HCT116 (cell line): ENCODE results near the gene KRT81. TPM values are rescaled to one million over a fixed set of nuclear protein-coding genes. Genes with fewer than 3 reads are reported as not detected.
"Not testable (repeated sequence)": the region's sequence is repeated elsewhere in the genome, so short reads cannot be mapped to it uniquely, and the experiment has no call there.

ENCODE experiments used
- ATAC-seq: fragments of 200-7000 bp; cut with Tn5 transposase; 2 replicates; pipeline ENCODE4 v1.9.1; 2020; ENCODE audit warnings: mild to moderate bottlenecking, moderate library complexity
- BruUV-seq: library from RNA; stranded (reverse); fragments of 400-500 nt; replicated peaks from 2 replicates; lab custom pipeline; 2021; lab: Mats Ljungman, UMichigan
- CTCF ChIA-PET: fragments of 300-600 bp; sonication (Branson Sonifier 250); formaldehyde crosslinking; loops from one replicate; lab custom pipeline; 2021; ENCODE audit warnings: antibody characterized with exemption; lab: Charles Lee
- POLR2A ChIA-PET: fragments of 300-600, 350-600 bp; sonication (Branson Sonifier 250); formaldehyde crosslinking; loops from one replicate; lab custom pipeline; 2021; ENCODE audit warnings: antibody characterized with exemption; lab: Charles Lee
- RAD21 ChIA-PET, 2 experiments: fragments of 300-600 bp; sonication (Branson Sonifier 250); formaldehyde crosslinking; loops; one replicate each; lab custom pipeline; 2023; ENCODE audit warnings: low total read pairs in 2 of 2; ENCODE audit not compliant: uncharacterized antibody in 2 of 2, unreplicated experiment in 2 of 2, low non-redundant PET in 1 of 2; lab: Charles Lee
- DNase-seq: peaks from one replicate; pipeline ENCODE4 v3.0.0-alpha.2; 2010; ENCODE audit warnings: low read depth, low spot score
- H2AFZ ChIP-seq: fragments of 200-600 bp; shearing (Covaris generic), sonication (generic); 2 replicates; pipeline ENCODE4 v1.6.1; 2017; ENCODE audit warnings: low read depth, mixed run types, mixed read lengths, antibody characterized with exemption, low read length; ENCODE audit not compliant: poor library complexity, severe bottlenecking
- H3K27ac ChIP-seq: 2 replicates; pipeline ENCODE4 v1.5.1; 2012; ENCODE audit warnings: low read depth, low read length
- H3K27me3 ChIP-seq: fragments of 200-600 bp; sonication (generic); 2 replicates; pipeline ENCODE4 v1.6.1; 2016; ENCODE audit warnings: mixed run types, low read length, mixed read lengths; ENCODE audit not compliant: insufficient read depth
- H3K36me3 ChIP-seq, 2 experiments: fragments of 200-500 bp in 1 of 2; fragments of 200-600 bp in 1 of 2; sonication (Bioruptor generic) in 1 of 2; sonication (generic) in 1 of 2; 2 replicates each; pipeline versions ENCODE4 v1.5.1 to v1.6.1; 2014 to 2016; ENCODE audit warnings: low read length in 2 of 2, inconsistent platforms in 1 of 2, mixed read lengths in 1 of 2, mixed run types in 1 of 2; ENCODE audit not compliant: insufficient read depth in 2 of 2, control insufficient read depth in 1 of 2
- H3K4me1 ChIP-seq, 2 experiments: fragments of 200-600 bp in 1 of 2; sonication (generic) in 1 of 2; 2 replicates each; pipeline versions ENCODE4 v1.5.1 to v1.6.1; 2012 to 2017; ENCODE audit warnings: low read length in 2 of 2, inconsistent platforms in 1 of 2, mild to moderate bottlenecking in 1 of 2, mixed read lengths in 1 of 2, mixed run types in 1 of 2, moderate library complexity in 1 of 2; ENCODE audit not compliant: insufficient read depth in 2 of 2, control insufficient read depth in 1 of 2
- H3K4me2 ChIP-seq: fragments of 200-600 bp; sonication (generic); 2 replicates; pipeline ENCODE4 v1.6.1; 2017; ENCODE audit warnings: mixed run types, low read length, mixed read lengths
- H3K4me3 ChIP-seq, 2 experiments: fragments of 200-600 bp in 1 of 2; sonication (generic) in 1 of 2; replicated peaks in 1 of 2; 2 replicates each; pipeline ENCODE4 v1.5.1; 2011 to 2016; ENCODE audit warnings: low read length in 2 of 2, control low read depth in 1 of 2, low read depth in 1 of 2, mild to moderate bottlenecking in 1 of 2, mixed read lengths in 1 of 2, mixed run types in 1 of 2
- H3K79me2 ChIP-seq: fragments of 200-600 bp; sonication (generic); 2 replicates; pipeline ENCODE4 v1.6.1; 2017; ENCODE audit warnings: mild to moderate bottlenecking, mixed run types, low read length, moderate library complexity, mixed read lengths; ENCODE audit not compliant: insufficient read depth
- H3K9ac ChIP-seq: fragments of 200-600 bp; sonication (generic); 2 replicates; pipeline ENCODE4 v1.6.1; 2016; ENCODE audit warnings: low read length, mixed read lengths
- H3K9me2 ChIP-seq: fragments of 200-600 bp; sonication (generic), shearing (Covaris generic); 2 replicates; pipeline ENCODE4 v1.6.1; 2017; ENCODE audit warnings: mixed run types, mild to moderate bottlenecking, moderate library complexity; ENCODE audit not compliant: insufficient read depth
- H3K9me3 ChIP-seq, 2 experiments: fragments of 200-500 bp in 1 of 2; fragments of 200-600 bp in 1 of 2; sonication (Bioruptor generic) in 1 of 2; sonication (generic) in 1 of 2; 2 replicates each; pipeline ENCODE4 v1.6.1; 2014 to 2017; ENCODE audit warnings: low read length in 2 of 2, mixed read lengths in 2 of 2, inconsistent platforms in 1 of 2, low read depth in 1 of 2, mild to moderate bottlenecking in 1 of 2, mixed run types in 1 of 2, moderate library complexity in 1 of 2; ENCODE audit not compliant: control insufficient read depth in 1 of 2, insufficient read depth in 1 of 2
- H4K20me1 ChIP-seq: fragments of 200-600 bp; sonication (generic), shearing (Covaris generic); 2 replicates; pipeline ENCODE4 v1.6.1; 2017; ENCODE audit warnings: mixed run types, mild to moderate bottlenecking, moderate library complexity; ENCODE audit not compliant: insufficient read depth
- EGR1 ChIP-seq: IDR thresholded peaks from 2 replicates; pipeline ENCODE4 v1.6.1; 2012; ENCODE audit warnings: low read depth
- ELF1 ChIP-seq: IDR thresholded peaks from 2 replicates; pipeline ENCODE4 v1.6.1; 2012; ENCODE audit warnings: low read depth, borderline replicate concordance
- EZH2 ChIP-seq: fragments of 200-600 bp; sonication (generic); IDR thresholded peaks from 2 replicates; pipeline ENCODE4 v1.6.1; 2017; ENCODE audit warnings: antibody characterized with exemption, mixed run types
- EZH2phosphoT487 ChIP-seq: fragments of 200-600 bp; IDR thresholded peaks from 2 replicates; pipeline ENCODE4 v1.6.1; 2018; ENCODE audit warnings: antibody characterized with exemption, borderline replicate concordance
- POLR2A ChIP-seq: IDR thresholded peaks from 2 replicates; pipeline ENCODE4 v1.7.0; 2011; ENCODE audit warnings: borderline replicate concordance; ENCODE audit not compliant: insufficient read depth, insufficient read length; ENCODE audit errors: extremely low read depth
- SP1 ChIP-seq: IDR thresholded peaks from 2 replicates; pipeline ENCODE4 v1.6.1; 2012; ENCODE audit warnings: low read depth
- YY1 ChIP-seq: IDR thresholded peaks from 2 replicates; pipeline ENCODE4 v1.6.1; 2011; ENCODE audit warnings: low read length, low read depth, moderate library complexity, mild to moderate bottlenecking; ENCODE audit not compliant: insufficient replicate concordance; ENCODE audit errors: extremely low read depth
- ZNF274 ChIP-seq: fragments of 200-500 bp; sonication (Bioruptor generic); IDR thresholded peaks from 2 replicates; pipeline ENCODE4 v1.6.1; 2014; ENCODE audit warnings: mild to moderate bottlenecking, low read depth, low read length, inconsistent platforms
- intact Hi-C: fragments of 100-400 bp; cut with micrococcal nuclease; formaldehyde crosslinking; loops from 2 replicates; pipeline ENCODE4 v1.10.0; 2022
- total RNA-seq: library from RNA; stranded (reverse); gene quantifications from one replicate; pipeline ENCODE4 v1.2.1, GENCODE V29; 2021; ENCODE audit not compliant: unreplicated experiment
- TF ChIP-seq, protein P1 (sequence below): IDR thresholded peaks from 2 replicates; pipeline ENCODE4 v1.6.1; 2012
- TF ChIP-seq, protein P2 (sequence below): IDR thresholded peaks from 2 replicates; pipeline ENCODE4 v1.6.1; 2011; ENCODE audit warnings: mild to moderate bottlenecking, low read length, moderate library complexity; ENCODE audit not compliant: insufficient replicate concordance; ENCODE audit errors: extremely low read depth
- TF ChIP-seq, protein P3 (sequence below): IDR thresholded peaks from 2 replicates; pipeline ENCODE4 v1.6.1; 2012; ENCODE audit warnings: low read depth

Gene KRT81
- total RNA-seq, 1 experiment from 2014 or later: 0.84 TPM

DNA sequence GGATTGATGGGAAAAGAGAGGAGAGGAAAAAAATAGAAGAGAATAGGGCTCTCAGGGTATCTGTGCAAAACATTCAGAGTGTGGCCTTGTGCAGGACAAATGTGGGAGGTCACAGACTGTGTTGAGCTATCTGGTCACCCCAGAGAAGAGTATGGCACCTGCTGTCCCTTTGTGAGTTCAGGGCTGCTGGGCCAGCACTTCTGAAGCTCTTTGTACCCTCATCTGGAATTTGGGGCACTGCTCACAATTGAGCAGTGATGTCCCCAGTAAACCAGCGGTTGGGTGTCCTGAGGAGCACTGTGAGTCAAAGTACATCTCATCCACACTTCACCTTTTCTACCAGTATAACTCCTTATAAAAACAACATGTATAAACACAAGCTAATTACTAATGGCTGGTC is 2.6 kb upstream of the KRT81 start:
- CTCF ChIA-PET: interaction anchor here (0.8 to 2.5 kb wide), 2 partner anchors 13 to 15 kb away, joined by 5 to 6 read pairs; no protein-coding TSS in a partner anchor
- H3K4me3 ChIP-seq: no peak overlapping the region
- peaks cover 0 to 15% of the 10 kb centered on the region in 2 experiments; a peak in 2 of 4 replicates for H3K4me1 ChIP-seq
- TF ChIP-seq, protein P1, sequence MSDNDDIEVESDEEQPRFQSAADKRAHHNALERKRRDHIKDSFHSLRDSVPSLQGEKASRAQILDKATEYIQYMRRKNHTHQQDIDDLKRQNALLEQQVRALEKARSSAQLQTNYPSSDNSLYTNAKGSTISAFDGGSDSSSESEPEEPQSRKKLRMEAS: no peak
- TF ChIP-seq EGR1: no peak
- no peak for TF ChIP-seq EZH2phosphoT487
- no peak for TF ChIP-seq ZNF274
- TF ChIP-seq EZH2: no peak
- TF ChIP-seq SP1: no peak
- no peak for TF ChIP-seq POLR2A
- TF ChIP-seq YY1: no peak
- TF ChIP-seq, protein P2, sequence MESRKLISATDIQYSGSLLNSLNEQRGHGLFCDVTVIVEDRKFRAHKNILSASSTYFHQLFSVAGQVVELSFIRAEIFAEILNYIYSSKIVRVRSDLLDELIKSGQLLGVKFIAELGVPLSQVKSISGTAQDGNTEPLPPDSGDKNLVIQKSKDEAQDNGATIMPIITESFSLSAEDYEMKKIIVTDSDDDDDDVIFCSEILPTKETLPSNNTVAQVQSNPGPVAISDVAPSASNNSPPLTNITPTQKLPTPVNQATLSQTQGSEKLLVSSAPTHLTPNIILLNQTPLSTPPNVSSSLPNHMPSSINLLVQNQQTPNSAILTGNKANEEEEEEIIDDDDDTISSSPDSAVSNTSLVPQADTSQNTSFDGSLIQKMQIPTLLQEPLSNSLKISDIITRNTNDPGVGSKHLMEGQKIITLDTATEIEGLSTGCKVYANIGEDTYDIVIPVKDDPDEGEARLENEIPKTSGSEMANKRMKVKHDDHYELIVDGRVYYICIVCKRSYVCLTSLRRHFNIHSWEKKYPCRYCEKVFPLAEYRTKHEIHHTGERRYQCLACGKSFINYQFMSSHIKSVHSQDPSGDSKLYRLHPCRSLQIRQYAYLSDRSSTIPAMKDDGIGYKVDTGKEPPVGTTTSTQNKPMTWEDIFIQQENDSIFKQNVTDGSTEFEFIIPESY: no peak
- no peak for TF ChIP-seq ELF1
- TF ChIP-seq, protein P3, sequence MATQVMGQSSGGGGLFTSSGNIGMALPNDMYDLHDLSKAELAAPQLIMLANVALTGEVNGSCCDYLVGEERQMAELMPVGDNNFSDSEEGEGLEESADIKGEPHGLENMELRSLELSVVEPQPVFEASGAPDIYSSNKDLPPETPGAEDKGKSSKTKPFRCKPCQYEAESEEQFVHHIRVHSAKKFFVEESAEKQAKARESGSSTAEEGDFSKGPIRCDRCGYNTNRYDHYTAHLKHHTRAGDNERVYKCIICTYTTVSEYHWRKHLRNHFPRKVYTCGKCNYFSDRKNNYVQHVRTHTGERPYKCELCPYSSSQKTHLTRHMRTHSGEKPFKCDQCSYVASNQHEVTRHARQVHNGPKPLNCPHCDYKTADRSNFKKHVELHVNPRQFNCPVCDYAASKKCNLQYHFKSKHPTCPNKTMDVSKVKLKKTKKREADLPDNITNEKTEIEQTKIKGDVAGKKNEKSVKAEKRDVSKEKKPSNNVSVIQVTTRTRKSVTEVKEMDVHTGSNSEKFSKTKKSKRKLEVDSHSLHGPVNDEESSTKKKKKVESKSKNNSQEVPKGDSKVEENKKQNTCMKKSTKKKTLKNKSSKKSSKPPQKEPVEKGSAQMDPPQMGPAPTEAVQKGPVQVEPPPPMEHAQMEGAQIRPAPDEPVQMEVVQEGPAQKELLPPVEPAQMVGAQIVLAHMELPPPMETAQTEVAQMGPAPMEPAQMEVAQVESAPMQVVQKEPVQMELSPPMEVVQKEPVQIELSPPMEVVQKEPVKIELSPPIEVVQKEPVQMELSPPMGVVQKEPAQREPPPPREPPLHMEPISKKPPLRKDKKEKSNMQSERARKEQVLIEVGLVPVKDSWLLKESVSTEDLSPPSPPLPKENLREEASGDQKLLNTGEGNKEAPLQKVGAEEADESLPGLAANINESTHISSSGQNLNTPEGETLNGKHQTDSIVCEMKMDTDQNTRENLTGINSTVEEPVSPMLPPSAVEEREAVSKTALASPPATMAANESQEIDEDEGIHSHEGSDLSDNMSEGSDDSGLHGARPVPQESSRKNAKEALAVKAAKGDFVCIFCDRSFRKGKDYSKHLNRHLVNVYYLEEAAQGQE: no peak
- TF ChIP-seq, all 23 proteins: peak for 0
- Histone ChIP-seq H3K36me3 (no peaks in the 10 kb centered on the region), H3K27me3 (no peaks in the 10 kb centered on the region), H3K9me3 (no peaks in the 10 kb centered on the region), H2AFZ (no peak overlapping the region), H4K20me1 (no peaks in the 10 kb centered on the region), H3K79me2 (no peaks in the 10 kb centered on the region), H3K27ac (no peak overlapping the region), H3K9ac (no peak overlapping the region), H3K9me2 (no peaks in the 10 kb centered on the region), H3K4me2 (no peak overlapping the region)
- ATAC-seq (no peak), DNase-seq (no peak)
- no TSS peak for BruUV-seq
- intact Hi-C loops: no loop called here
- ChIA-PET RAD21 (no interaction called here), POLR2A (no interaction called here)

DNA sequence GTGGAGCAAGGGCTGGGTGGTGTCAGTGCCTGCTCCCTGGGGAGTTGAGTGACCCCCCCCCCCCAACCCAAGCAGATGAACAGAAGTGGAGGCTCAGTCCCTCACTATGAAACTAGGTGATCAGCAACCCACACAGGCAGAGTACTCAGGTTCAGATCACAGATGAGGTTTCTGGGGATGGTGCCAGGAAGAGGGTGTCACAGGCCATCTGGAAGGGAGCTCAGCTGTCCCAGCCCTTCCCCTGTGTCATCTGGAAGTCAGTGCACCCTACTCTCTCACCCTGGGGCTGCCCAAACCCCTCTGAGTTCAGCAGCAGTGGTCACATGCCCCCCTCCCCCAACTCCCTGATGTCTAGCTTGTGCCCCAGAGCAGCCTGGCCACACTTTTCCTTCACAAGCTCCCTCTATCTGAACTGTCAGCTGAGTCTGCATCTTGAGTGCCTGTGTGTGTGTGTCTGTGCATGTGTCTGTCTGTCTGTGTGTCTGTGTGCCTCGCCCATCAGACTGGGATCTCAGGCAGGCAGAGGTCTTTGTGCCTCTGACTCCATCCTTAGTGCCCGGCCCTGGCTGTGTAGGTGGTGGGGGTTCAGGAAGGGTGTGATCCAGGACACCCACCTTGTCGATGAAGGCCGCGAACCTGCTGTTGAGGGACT is 725 bp downstream of the KRT81 start:
- ATAC-seq, CTCF ChIA-PET, RAD21 ChIA-PET, H3K4me3 ChIP-seq, H2AFZ ChIP-seq, H4K20me1 ChIP-seq, BruUV-seq, H3K9me3 ChIP-seq, H3K4me2 ChIP-seq, H3K9ac ChIP-seq, H3K79me2 ChIP-seq, DNase-seq, H3K27ac ChIP-seq, H3K27me3 ChIP-seq, H3K9me2 ChIP-seq, POLR2A ChIA-PET, H3K36me3 ChIP-seq, intact Hi-C loops: not testable (repeated sequence)
- H3K4me1 ChIP-seq: peaks cover under 1 to 23% of the 10 kb centered on the region in 2 experiments; a peak in 3 of 4 replicates
